GM12865 (cell line): ENCODE measurements around the gene CSNK2A3.
"Not testable (repeated sequence)": the region's sequence is repeated elsewhere in the genome, so short reads cannot be mapped to it uniquely, and the experiment has no call there.

Source experiments
- DNase-seq: peaks from one replicate; pipeline ENCODE4 v3.0.0; 2010; ENCODE audit warnings: low read depth
- H3K4me3 ChIP-seq: 2 replicates; pipeline ENCODE4 v1.5.1; 2011; ENCODE audit warnings: mild to moderate bottlenecking, low read depth, low read length, control low read depth
- TF ChIP-seq, protein P1 (sequence below): IDR thresholded peaks from 2 replicates; pipeline ENCODE4 v1.5.1; 2011; ENCODE audit warnings: low read length, control low read depth, low read depth, inconsistent platforms; ENCODE audit not compliant: insufficient read depth; ENCODE audit errors: missing control alignments

CSNK2A3 gene

DNA sequence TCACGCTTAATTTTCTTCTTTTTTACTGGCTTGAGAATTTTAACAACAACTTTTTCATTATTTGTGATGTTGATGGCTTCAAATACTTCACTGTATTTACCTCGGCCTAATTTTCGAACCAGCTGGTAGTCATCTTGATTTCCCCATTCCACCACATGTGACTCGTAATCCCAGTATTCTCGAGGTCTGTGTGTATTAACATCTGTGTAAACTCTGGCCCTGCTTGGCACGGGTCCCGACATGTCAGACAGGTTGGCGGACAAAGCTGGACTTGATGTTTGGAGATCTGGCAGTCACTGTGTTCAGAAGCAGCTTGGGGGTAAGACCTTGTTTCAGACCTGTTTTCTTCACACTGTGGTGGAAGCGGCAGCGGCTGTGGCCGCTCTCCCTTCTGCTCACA is at the start of gene CSNK2A3:
Gene CSNK2A3 (minus strand): TSS at position 373 of the 400 bp plus-strand sequence. CDS start 131 bp downstream, at position 242.
- not testable (repeated sequence) for DNase-seq

DNA sequence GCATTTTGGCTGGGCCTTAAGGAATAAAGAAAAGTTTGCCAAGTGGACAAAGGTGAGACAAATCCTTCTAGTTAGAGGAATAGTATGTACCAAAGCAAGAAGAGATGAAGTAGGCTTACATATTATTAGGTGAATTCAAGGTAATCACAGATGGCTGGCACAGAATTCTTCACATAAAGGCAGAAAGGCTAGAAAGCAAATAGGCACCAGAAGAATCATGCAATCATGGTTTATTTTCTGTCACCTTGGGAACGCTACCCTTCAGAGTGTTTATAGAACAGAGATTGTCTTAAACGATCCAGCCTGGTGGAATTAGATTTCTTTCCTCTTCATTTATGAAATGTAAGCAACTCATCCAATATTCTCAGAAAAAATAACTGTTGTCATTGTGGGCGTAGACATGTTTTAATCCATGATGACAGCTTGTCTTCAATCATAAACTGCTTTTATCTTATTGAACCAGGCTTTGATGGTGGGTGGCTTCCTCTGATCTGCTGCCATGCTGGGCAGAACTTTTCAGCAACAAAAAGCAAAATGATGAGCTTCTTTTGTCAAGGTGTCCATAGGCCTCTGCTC is 49.0 kb upstream of the CSNK2A3 start:
- no peak for DNase-seq
- H3K4me3 ChIP-seq: no peak overlapping the region

More for the DNA sequence above, at the start of gene CSNK2A3:
- not testable (repeated sequence) for H3K4me3 ChIP-seq

DNA sequence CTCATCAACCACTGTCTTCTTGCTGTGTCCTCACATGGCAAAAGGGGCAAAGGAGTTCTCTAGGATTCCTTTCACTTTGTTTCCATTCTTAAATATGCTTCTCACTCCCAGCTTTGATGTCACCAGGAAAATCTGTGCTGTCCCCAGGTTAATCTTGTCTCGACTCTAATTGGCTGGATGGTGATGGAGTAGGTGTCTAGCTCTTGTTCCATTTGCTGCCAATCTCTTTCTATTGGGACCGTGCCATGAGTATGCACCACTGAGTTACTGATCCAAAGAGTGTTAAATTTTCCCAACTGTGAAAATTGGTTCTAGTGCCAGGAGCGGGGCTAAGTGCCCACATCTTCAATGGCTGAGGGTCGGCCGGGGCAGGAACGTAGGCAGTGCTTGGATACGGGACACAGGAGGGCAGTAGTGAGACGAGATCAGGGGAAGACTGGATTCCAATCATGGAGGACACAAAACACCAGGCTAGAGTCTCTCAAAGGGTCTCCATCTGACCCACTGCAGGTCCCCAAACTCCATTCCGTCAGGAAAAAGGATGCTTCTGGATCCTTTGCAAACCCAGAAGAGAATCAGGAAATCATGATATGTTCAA is 47.7 kb upstream of the CSNK2A3 start:
- TF ChIP-seq, protein P1, sequence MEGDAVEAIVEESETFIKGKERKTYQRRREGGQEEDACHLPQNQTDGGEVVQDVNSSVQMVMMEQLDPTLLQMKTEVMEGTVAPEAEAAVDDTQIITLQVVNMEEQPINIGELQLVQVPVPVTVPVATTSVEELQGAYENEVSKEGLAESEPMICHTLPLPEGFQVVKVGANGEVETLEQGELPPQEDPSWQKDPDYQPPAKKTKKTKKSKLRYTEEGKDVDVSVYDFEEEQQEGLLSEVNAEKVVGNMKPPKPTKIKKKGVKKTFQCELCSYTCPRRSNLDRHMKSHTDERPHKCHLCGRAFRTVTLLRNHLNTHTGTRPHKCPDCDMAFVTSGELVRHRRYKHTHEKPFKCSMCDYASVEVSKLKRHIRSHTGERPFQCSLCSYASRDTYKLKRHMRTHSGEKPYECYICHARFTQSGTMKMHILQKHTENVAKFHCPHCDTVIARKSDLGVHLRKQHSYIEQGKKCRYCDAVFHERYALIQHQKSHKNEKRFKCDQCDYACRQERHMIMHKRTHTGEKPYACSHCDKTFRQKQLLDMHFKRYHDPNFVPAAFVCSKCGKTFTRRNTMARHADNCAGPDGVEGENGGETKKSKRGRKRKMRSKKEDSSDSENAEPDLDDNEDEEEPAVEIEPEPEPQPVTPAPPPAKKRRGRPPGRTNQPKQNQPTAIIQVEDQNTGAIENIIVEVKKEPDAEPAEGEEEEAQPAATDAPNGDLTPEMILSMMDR: peak; percentile 40
- peak; percentile 35 for DNase-seq
- no peak overlapping the region for H3K4me3 ChIP-seq

More for the DNA sequence above, 49.0 kb upstream of the CSNK2A3 start:
- TF ChIP-seq, protein P1: no peak

DNA sequence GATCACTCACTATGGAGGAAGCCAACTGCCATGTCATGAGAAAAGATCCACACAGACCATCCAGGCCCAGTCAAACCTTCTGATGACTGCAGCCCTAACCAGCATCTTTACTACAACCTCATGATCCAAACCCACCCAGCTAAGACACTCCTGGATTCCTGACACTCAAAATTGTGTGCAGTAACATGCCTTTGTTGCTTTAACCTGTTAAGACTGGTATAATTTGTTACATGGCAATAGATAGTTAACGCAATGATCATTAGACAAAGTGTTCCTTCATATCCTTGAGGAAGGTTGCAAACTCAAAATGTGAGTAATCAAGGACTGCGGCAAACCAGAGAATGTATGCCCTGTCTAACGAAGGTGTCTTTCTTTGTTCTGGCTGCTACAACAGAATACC is 47.1 kb upstream of the CSNK2A3 start:
- TF ChIP-seq, protein P1: no peak
- no peak overlapping the region for H3K4me3 ChIP-seq
- no peak for DNase-seq

DNA sequence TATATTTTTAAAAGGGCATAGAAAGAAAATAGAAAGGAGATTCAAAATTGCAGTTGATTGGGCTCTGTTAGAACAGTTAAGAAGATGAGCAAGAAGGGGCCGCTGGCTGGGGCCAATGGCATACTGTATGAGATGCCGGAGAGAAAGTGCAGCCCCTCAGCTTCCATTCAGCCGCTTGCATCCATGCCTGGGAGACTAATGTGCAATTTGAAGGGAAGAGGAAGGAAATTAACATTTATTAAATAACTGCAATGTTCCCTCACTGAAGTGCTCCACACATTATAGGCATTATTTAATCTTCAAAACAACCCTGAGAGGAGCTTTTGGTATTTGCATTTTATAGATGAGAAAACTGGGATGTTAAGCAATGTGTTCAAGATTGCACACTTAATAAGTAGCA is 44.7 kb upstream of the CSNK2A3 start:
- no peak for DNase-seq
- TF ChIP-seq, protein P1: no peak
- no peak overlapping the region for H3K4me3 ChIP-seq

DNA sequence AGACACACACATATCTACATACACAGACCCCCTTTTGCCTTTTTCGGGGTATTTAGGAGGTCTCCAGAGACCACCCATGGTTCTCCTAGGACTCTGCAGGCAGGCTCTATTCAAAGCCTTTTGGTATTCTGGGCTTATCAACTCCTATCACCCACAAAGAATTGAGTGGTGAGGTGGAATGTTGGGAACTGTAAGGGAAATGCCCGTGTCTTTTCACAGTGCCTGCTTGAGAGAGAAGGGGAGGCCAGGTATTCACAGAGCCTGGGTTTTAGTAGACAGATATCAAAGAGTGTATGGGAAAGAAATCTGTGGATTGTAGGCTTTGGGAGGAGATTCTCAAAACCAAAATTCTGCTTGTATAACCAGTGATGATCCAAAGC is 44.0 kb upstream of the CSNK2A3 start:
- TF ChIP-seq, protein P1: no peak
- no peak for DNase-seq
- no peak overlapping the region for H3K4me3 ChIP-seq

DNA sequence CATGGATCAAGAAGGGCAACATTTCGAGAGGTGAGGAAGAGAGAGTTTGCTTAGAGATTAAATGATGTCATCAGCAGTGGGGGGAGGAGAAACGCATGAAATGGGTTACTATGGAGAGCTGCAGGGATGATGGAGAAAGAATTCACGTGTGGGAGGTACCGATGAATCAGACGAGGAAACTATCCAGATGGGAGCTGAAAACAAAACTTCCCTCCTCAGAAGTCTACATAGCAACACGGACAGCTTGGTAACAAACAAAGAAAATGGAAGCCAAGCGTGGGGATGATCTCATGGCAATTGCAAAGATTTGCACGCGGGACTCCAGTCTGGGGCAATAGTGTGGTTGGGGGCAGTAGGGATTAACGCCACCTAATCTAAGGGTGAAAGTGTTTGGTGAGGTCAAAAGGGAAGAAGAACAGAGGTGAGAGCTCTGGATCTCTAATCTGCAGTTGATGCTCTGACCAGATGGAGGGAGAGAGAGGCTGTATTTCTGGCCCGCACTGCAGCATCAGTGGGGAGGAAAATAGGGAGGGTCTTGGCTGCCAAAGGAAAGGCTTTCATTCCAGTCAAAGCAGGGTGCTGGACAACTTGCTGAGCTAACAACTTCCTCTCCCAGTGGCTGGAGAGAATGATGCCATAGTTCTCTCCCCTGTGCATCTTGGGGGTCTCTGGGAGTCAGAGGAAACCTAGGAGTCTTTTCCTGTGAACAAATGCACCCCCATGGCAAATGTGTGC is 43.4 kb upstream of the CSNK2A3 start:
- TF ChIP-seq, protein P1: no peak
- DNase-seq: no peak
- H3K4me3 ChIP-seq: no peak overlapping the region
